ENCODE results near the gene CREBZF. TPM values are rescaled to one million over a fixed set of nuclear protein-coding genes. Genes with fewer than 3 reads are reported as not detected.
A peak's percentile ranks its signal among the peaks of the same experiment; 100 is the strongest.

CREBZF gene
- total and polyA plus RNA-seq, 9 of the 15 experiments (the other 6 are each of a cell fraction or from before 2014, with no cell fraction given), result 7.2 to 70.2 (median 40.5) TPM

GRCh38 chr11:85682330-85683305 is 17.7 kb upstream of the CREBZF start:
- no peak overlapping the region for H3K27ac ChIP-seq (ENCODE audit: extremely low read depth, low read depth, low read length)
- peak; percentile 62 for ATAC-seq
- ChIA-PET POLR2A (no interaction called here), CTCF (ENCODE audit: low intra/inter-chr PET ratio) (no interaction called here)
- H3K9me3 ChIP-seq (replicated peaks; ENCODE audit: control insufficient read depth, insufficient read depth, low read depth, low read length), result no peaks in the 10 kb centered on the region
- DNase-seq (ENCODE audit: extremely low read depth in 1 of 4, low spot score in 3 of 4), result peak; percentile 15 to 40 (median 22)
- H3K4me3 ChIP-seq, result no peak overlapping the region
- no peaks in the 10 kb centered on the region for H3K79me2 ChIP-seq (ENCODE audit: control insufficient read depth, insufficient read depth, low read length)
- H3K4me1 ChIP-seq (replicated peaks in 1 of 2; ENCODE audit: control insufficient read depth in 2 of 2, insufficient read depth in 2 of 2, low read length in 2 of 2), result peaks cover 0 to 9% of the 10 kb centered on the region in 2 experiments; a peak in 1 of 5 replicates
- no peak overlapping the region for H3K4me2 ChIP-seq (ENCODE audit: insufficient read depth, low read length)
- no peaks in the 10 kb centered on the region for H3K36me3 ChIP-seq (ENCODE audit: control insufficient read depth, insufficient read depth, low read length)
- intact Hi-C loops (cut with micrococcal nuclease), result no loop called here
- WGBS (ENCODE audit: insufficient coverage, low coverage, missing lambda C conversion rate), result 20% methylated on average over 27 of the region's 43 CpGs
- peak overlapping the region; percentile 69; the same call in 1 of the 2 replicates for H2AFZ ChIP-seq (ENCODE audit: low read depth, low read length)
- no TSS peak for BruUV-seq (replicated peaks)
- no peak for FAIRE-seq
- H3K27me3 ChIP-seq (ENCODE audit: control insufficient read depth in 2 of 2, insufficient read depth in 2 of 2, low read length in 2 of 2), result peaks cover 5 to 27% of the 10 kb centered on the region in 2 experiments
- no peaks in the 10 kb centered on the region for H4K20me1 ChIP-seq (replicated peaks; ENCODE audit: control insufficient read depth, insufficient read depth, low read length)
- in situ Hi-C loops (cut with MboI), result no loop called here
- H3K9me1 ChIP-seq (ENCODE audit: control insufficient read depth, insufficient read depth, low read length), result no peaks in the 10 kb centered on the region
- no peak overlapping the region for H3K9ac ChIP-seq (ENCODE audit: insufficient read depth in 1 of 2, low read depth in 2 of 2, low read length in 2 of 2)
- TF ChIP-seq RERE (CRISPR knock-in tag; IDR thresholded peaks at IDR 0.05; ENCODE audit: borderline replicate concordance), result no peak
- TF ChIP-seq CCNT2 (IDR thresholded peaks at IDR 0.05; ENCODE audit: borderline replicate concordance, extremely low read depth, insufficient read length, low read depth, low read length), result no peak
- TF ChIP-seq LARP7 (IDR thresholded peaks at IDR 0.05), result no peak
- TF ChIP-seq ESRRA (IDR thresholded peaks at IDR 0.05; ENCODE audit: borderline replicate concordance, low read depth), result no peak
- no peak for TF ChIP-seq ATF6 (CRISPR knock-in tag; IDR thresholded peaks at IDR 0.05)
- no peak for TF ChIP-seq MECOM (CRISPR knock-in tag; IDR thresholded peaks at IDR 0.05)
- TF ChIP-seq CREB1 (IDR thresholded peaks at IDR 0.05), result no peak
- TF ChIP-seq CREB1 (CRISPR knock-in tag; IDR thresholded peaks at IDR 0.05), result no peak
- no peak for TF ChIP-seq NFIC (IDR thresholded peaks at IDR 0.05)

Measured in K562 (cell line).